Pons (tissue), 1 donor: Measurements from ENCODE around the gene ERC1.

Experiments
- DNase-seq: peaks from one replicate; pipeline ENCODE4 v3.0.0-alpha.2; 2016; ENCODE audit warnings: low spot score

The ERC1 gene

GRCh38 chr12:990661-991349, at the start of gene ERC1:
Gene ERC1, plus strand, starts transcription at chr12:991223. Its CDS starts 36,681 bp downstream, at chr12:1027904.
- DNase-seq, result peak; percentile 81

GRCh38 chr12:943051-943450, 48.0 kb upstream of the ERC1 start:
- DNase-seq, result no peak

GRCh38 chr12:944211-944610, 46.8 kb upstream of the ERC1 start:
- no peak for DNase-seq

- no peak for DNase-seq
Measured at GRCh38 chr12:946212-946611, 44.8 kb upstream of the ERC1 start.

- no peak for DNase-seq
Measured at GRCh38 chr12:946631-947030, 44.4 kb upstream of the ERC1 start.

GRCh38 chr12:948238-948637, 42.8 kb upstream of the ERC1 start:
- DNase-seq, result no peak

GRCh38 chr12:949453-950191, 41.4 kb upstream of the ERC1 start, which contains the start of gene RAD52:
Gene RAD52, minus strand, starts transcription at chr12:949694. Its CDS starts 16,636 bp downstream, at chr12:933058.
- DNase-seq, result peak; percentile 97

GRCh38 chr12:951176-951575, 39.8 kb upstream of the ERC1 start:
- DNase-seq, result no peak

- DNase-seq, result no peak
Measured at GRCh38 chr12:953776-954175, 37.2 kb upstream of the ERC1 start.

GRCh38 chr12:954741-955140, 36.3 kb upstream of the ERC1 start:
- no peak for DNase-seq

- no peak for DNase-seq
Measured at GRCh38 chr12:955939-956338, 35.1 kb upstream of the ERC1 start.

- no peak for DNase-seq
Measured at GRCh38 chr12:958588-959123, 32.4 kb upstream of the ERC1 start.

- DNase-seq, result no peak
Measured at GRCh38 chr12:966724-967123, 24.3 kb upstream of the ERC1 start.

GRCh38 chr12:967641-968040, 23.4 kb upstream of the ERC1 start:
- DNase-seq, result no peak

- no peak for DNase-seq
Measured at GRCh38 chr12:968545-968944, 22.5 kb upstream of the ERC1 start.

- DNase-seq, result no peak
Measured at GRCh38 chr12:969821-970220, 21.2 kb upstream of the ERC1 start.

GRCh38 chr12:971991-972390, 19.0 kb upstream of the ERC1 start:
- DNase-seq, result no peak

- DNase-seq, result no peak
Measured at GRCh38 chr12:974271-974862, 16.7 kb upstream of the ERC1 start.

- DNase-seq, result no peak
Measured at GRCh38 chr12:976644-977043, 14.4 kb upstream of the ERC1 start.

- DNase-seq, result no peak
Measured at GRCh38 chr12:977156-977555, 13.9 kb upstream of the ERC1 start.

GRCh38 chr12:979349-979748, 11.7 kb upstream of the ERC1 start:
- DNase-seq, result no peak

GRCh38 chr12:981176-981828, 9.7 kb upstream of the ERC1 start:
- no peak for DNase-seq
